ENCODE measurements around the gene PRR15L. TPM values are rescaled to one million over a fixed set of nuclear protein-coding genes. Genes with fewer than 3 reads are reported as not detected.
"Not testable (repeated sequence)": the region's sequence is repeated elsewhere in the genome, so short reads cannot be mapped to it uniquely, and the experiment has no call there.

The PRR15L gene
- polyA plus RNA-seq, 3 donors, result 18.0 to 20.6 (median 18.2) TPM

DNA sequence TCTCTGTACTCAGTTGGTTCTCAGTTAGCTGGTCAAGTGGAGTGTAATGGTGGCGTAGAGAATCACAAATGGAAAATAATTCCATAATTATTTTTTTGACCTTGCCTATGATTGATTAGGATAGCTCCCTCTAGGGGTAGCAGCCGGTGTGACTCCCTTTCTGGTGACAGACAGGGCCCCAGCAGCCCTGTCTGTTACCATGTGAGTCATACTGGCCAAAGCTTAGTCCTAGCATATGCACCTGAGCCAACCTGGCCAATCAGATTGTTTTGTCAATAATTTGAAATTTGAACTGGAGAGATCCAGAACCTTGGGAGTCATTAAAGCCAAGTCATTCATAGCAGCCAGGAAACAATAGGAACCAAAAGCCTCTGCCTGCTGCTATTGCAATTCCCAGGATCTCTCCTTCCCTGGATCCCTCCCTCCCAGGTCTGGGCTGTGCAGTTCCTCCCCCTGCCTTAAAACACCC, 10.7 kb downstream of the PRR15L start:
- peak in 5 of 11 donors; percentile 38 to 46 (median 41) for DNase-seq (ENCODE audit: extremely low read depth in 1 of 11, low read depth in 9 of 11, low spot score in 4 of 11)

- no peak for DNase-seq (ENCODE audit: extremely low read depth in 1 of 11, low read depth in 9 of 11, low spot score in 4 of 11)
These were observed 11.2 kb downstream of the PRR15L start for GRCh38 chr17:47946516-47946915.

DNA sequence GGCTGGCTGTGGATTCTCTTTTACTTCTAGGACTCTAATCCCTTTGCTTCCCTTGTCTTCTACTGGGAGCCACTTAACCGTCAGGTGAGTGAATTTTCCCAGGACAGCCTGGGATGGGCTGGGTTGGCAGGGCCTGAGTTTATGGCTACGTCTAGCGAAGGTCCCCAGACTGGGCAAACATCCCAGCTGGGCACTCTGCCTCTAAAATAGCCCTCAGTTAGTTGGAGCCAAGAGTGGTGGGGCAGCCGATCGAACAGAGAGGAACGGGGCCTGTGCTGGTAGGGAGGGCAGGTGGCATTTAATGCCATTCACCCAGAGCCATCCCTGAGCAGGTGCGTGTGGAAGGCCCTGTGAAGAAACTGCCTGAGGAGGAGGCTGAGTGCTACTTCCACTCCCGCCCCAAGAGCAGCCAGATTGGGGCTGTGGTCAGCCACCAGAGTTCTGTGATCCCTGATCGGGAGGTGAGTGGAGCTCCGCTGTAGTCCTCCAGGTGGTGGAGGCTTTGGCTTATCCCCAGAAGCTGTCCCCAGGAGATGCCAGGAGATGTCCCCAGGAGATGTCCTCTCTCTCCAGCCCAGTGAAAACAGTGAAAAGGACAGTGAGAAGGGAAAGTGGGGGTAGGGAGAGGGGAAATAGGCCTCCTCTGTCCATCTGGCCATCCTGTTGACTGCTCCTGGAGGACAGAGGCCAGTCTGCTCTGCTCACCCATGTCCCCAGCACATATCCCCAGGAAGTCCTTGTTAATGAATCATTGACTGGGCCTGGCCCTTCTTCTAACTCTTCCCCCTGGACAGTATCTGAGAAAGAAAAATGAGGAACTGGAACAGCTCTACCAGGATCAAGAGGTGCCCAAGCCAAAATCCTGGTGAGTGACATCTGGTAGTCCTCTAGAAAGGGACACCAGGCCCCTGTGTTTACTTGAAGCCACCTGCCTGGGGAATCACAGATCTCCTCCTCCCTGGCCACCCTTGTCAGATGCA, 11.9 kb downstream of the PRR15L start:
- DNase-seq (ENCODE audit: extremely low read depth in 1 of 11, low read depth in 9 of 11, low spot score in 4 of 11), result no peak

DNA sequence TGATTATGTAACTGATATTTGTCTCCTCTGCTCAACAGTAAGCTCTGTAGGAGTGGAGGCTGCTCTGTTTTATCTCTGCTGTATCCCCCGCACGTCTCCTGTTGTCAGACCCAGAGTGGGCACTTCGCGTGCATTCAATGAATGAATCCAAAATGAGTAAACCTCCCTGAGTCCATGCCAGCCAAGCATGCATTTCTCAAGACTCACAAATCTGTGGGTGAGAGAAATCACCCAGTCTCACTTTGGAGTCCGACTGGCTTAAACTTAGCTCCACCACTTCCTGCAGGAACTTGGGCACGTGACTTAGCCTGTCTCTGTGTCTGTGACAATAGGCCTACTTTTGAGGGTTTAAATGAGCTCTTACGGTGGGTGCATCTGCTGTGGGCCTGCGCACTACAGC, 12.6 kb downstream of the PRR15L start:
- DNase-seq (ENCODE audit: extremely low read depth in 1 of 11, low read depth in 9 of 11, low spot score in 4 of 11), result no peak

DNA sequence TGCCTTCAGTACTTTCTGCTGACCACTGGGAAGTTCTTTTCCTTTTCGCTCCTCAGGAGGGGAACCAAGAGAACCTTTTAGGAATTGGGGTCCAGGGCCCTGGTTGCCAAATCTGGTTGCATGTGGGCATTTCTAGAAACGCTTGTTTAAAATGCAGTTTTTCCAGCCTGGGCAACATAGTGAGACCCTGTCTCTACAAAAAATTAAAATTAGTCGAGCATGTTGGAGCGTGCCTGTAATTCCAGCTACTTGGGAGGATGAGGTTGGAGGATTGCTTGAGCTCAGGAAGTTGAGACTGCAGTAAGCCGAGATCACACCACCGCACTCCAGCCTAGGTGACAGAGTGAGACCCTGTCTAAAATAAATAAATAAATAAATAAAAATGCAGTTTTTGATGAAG, 15.1 kb downstream of the PRR15L start:
- no peak for DNase-seq (ENCODE audit: extremely low read depth in 1 of 11, low read depth in 9 of 11, low spot score in 4 of 11)

- DNase-seq (ENCODE audit: extremely low read depth in 1 of 11, low read depth in 9 of 11, low spot score in 4 of 11), result no peak
These were observed 15.6 kb downstream of the PRR15L start for GRCh38 chr17:47942096-47942510.

DNA sequence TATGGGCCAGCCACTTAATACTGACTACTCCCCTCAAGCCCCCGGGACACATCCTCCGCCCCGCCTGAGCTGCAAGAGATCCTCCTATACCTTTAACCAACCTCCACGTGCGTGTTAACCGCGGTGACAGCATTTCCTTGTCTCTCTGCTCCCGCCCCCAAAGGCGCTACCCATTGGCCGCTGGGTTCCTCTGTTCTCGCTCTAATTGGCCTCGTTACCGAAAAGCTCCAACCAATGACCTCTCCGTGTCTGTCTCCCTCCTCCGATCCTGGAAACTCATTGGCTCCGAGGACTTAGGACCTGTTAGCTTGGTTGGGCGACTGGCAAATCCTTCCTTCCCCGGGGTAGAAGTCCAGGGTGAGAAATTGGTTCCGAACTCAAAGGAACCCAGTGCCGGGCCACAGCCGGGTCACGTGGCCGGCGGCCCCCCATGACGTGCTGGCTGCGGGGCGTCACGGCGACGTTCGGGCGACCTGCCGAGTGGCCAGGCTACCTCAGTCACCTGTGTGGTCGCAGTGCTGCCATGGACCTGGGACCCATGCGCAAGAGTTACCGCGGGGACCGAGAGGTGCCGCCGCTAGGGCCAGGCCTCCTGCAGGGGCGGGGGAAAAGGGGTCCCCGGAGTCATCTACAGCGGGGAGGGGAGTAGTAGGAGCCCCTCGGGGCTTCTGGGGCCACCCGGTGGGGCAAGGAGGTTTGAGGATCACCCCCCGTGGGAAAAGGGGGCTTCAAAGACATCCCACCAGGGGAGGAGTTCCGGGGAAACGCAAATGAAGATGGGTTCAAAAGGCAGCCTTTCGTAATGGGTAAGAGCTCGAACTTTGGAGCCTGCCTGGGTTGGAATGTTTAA, 16.2 kb downstream of the PRR15L start, which contains the start of gene PNPO:
PNPO (plus strand) TSS at position 326 of the 850 bp plus-strand sequence; CDS start at position 431, 105 bp downstream.
- peak; percentile 81 to 96 (median 90) for DNase-seq (ENCODE audit: extremely low read depth in 1 of 11, low read depth in 9 of 11, low spot score in 4 of 11)

DNA sequence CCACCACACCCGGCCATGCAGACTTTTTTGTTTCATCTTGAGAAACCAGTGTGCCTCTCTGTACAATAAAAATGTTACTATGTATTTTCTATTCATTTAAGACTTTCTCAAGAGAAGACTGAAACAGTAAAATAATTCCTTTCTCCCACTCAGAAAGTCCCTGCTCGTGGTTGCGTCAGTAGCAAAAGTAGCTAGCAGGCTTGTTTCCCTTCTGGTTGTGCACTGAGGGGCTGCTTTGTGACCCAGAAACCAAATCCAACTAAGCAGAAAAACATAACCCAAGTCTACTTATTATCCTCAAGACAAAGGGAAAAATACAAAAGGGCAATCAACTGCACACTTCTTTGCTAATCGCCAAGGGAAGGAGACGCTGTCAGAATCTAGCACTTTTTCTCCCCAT, 19.7 kb downstream of the PRR15L start:
- DNase-seq (ENCODE audit: extremely low read depth in 1 of 11, low read depth in 9 of 11, low spot score in 4 of 11), result no peak

DNA sequence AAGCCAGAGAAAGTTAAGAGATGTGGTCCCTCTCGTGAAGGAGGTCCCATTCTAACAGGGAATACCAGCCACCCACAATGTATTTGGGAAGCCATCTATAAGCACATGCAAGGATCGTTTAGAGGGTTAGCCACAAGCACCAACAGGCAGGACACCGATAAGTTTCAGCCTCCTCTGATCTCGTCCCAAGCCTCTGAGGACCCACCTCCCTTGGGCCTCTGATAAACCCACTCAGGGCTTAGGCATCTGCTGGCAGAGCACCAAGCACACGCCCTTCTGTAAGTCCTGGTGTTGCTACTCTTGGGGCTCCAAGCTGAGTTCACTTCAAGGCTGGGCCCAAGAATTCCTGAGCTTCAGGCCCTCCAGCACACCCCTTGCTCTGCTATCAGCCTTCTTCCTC, 21.7 kb downstream of the PRR15L start:
- no peak for DNase-seq (ENCODE audit: extremely low read depth in 1 of 11, low read depth in 9 of 11, low spot score in 4 of 11)

GRCh38 chr17:47935468-47935867, 22.2 kb downstream of the PRR15L start:
- not testable (repeated sequence) for DNase-seq (ENCODE audit: extremely low read depth in 1 of 11, low read depth in 9 of 11, low spot score in 4 of 11)

- DNase-seq (ENCODE audit: extremely low read depth in 1 of 11, low read depth in 9 of 11, low spot score in 4 of 11), result no peak
These were observed 22.8 kb downstream of the PRR15L start for GRCh38 chr17:47934856-47935255.

GRCh38 chr17:47931848-47932247, 25.8 kb downstream of the PRR15L start:
- no peak for DNase-seq (ENCODE audit: extremely low read depth in 1 of 11, low read depth in 9 of 11, low spot score in 4 of 11)

GRCh38 chr17:47929218-47930000, 28.3 kb downstream of the PRR15L start:
- DNase-seq (ENCODE audit: extremely low read depth in 1 of 11, low read depth in 9 of 11, low spot score in 4 of 11), result peak in 1 of 11 donors; percentile 11

GRCh38 chr17:47928415-47928814, 29.3 kb downstream of the PRR15L start:
- DNase-seq (ENCODE audit: extremely low read depth in 1 of 11, low read depth in 9 of 11, low spot score in 4 of 11), result no peak

- no peak for DNase-seq (ENCODE audit: extremely low read depth in 1 of 11, low read depth in 9 of 11, low spot score in 4 of 11)
These were observed 29.8 kb downstream of the PRR15L start for GRCh38 chr17:47927821-47928400.

- no peak for DNase-seq (ENCODE audit: extremely low read depth in 1 of 11, low read depth in 9 of 11, low spot score in 4 of 11)
These were observed 32.0 kb downstream of the PRR15L start for GRCh38 chr17:47925678-47925988.

GRCh38 chr17:47924785-47925677, 32.7 kb downstream of the PRR15L start:
- no peak for DNase-seq (ENCODE audit: extremely low read depth in 1 of 11, low read depth in 9 of 11, low spot score in 4 of 11)

DNA sequence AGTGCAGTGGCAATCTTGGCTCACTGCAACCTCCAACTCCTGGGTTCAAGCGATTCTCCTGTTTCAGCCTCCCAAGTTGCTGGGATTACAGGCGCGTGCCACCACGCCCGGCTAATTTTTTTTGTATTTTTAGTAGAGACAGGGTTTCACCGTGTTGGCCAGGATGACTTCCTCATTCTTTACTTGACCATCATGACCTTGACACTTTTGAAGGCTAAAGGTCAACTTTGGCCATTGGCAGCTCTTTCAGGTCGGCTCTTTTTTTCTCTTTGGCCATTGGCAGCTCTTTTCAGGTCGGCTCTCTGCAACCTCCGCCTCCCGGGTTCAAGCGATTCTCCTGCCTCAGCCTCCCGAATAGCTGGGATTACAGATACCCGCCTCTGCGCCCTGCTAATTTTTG, 37.8 kb downstream of the PRR15L start:
- not testable (repeated sequence) for DNase-seq (ENCODE audit: extremely low read depth in 1 of 11, low read depth in 9 of 11, low spot score in 4 of 11)
